Measurements from ENCODE around the gene UBTD2.
"Not testable (repeated sequence)": the region's sequence is repeated elsewhere in the genome, so short reads cannot be mapped to it uniquely, and the experiment has no call there.

UBTD2 gene

DNA sequence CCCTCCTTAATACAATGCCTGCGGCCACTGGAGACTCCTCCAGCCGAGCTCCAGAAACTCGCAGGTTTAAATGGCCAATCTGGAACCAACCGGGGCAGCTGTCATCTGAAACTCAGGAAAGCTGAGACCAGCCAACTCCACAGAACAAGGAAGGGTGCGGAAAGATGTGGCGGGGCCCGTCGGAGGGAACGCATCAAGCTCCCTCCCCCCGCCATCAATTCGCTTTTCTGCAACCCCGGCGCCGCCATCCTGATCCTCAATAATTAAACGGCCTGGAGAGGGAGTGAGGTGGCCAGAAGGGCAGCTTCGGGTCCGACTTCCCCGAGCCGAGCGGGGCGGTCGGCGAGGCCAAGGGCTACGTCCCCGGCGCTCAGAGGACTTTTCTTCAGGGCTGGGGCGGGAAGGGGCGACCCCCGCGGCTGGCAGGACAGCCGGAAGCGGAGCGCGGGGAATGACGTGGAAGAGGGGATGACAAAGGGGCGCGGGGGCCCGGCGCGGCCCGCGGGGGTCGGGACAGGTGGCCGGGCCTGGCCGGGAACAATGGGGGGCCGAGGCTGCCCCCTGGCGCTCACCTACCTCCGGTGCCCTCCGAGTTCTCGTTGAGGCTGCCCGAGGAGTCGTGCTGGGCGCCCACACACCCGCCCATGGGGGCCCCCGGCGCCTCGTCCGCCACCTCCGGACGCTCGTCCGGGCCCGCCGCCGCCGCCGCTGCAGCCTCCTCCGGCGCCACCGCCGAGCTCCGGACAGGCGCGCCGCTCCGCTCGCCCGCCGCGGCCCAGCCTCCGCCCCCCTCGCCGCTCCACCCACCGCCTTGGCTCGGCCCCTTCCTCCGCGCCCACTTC, at the start of gene UBTD2:
UBTD2 (minus strand) TSS at position 745 of the 842 bp plus-strand sequence; CDS start at position 646, 99 bp downstream.
- peak; percentile 45 to 58 for DNase-seq

- not testable (repeated sequence) for DNase-seq
These were observed 43.3 kb upstream of the UBTD2 start for GRCh38 chr5:172326901-172327300.

DNA sequence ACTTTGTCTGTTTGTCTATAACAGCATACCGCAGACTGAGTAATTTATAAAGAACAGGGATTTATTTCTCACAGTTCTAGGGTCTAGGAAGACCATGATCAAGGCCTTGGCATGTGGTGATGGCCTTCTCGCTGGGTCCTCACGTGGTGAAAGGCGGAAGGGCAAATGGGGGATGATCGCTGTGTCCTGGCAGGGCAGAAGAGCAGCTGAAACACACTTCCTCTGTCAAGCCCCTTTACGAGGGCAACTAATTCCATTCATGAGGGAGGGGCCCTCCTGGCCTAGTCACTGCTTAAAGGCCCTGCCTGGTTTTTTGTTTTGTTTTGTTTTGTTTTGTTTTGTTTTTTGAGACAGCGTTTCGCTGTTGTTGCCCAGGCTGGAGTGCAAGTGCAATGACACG, 41.9 kb upstream of the UBTD2 start:
- no peak for DNase-seq

DNA sequence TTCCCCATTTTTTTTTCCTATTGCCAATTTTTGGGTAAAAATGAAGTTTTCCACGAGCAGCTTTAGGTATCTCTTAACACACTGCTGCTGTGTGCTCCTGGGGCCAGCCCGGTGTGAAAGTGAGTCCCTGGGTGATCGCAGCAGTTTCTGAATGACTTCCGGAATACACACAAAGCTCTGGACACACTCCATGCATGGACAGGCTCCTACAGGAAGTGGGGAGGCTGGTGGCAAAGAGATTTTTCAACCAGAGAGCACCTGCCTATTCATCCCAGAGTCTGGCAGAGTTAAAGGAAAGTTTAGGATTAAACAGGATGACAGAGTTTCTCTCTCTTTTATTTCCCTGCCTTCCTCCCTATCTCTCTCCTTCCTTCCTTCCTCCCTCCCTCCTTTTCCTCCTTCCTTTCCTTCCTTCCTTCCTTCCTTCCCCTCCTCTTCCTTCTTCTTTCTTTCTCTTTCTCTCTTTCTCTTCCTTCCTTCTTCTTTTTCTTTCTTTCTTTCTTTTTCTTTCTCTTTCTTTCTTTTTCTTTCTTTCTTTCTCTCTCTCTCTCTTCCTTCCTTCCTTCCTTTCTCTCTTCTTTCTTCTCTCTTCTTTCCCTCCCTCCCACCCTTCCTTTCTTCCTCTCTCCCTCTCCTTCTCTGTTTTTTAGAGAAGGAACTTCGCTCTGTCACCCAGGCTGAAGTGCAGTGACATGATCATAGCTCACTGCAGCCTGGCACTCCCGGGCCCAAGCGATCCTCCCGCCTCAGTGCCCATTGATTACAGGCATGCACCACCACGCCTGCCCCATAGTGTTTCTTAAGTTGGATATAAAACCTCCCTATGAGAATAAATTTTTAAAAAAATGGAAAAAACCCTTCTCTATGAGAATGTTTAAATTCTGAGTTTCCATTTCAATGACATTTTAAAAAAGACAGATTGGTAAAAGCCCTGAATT, 38.7 kb upstream of the UBTD2 start:
- no peak for DNase-seq

DNA sequence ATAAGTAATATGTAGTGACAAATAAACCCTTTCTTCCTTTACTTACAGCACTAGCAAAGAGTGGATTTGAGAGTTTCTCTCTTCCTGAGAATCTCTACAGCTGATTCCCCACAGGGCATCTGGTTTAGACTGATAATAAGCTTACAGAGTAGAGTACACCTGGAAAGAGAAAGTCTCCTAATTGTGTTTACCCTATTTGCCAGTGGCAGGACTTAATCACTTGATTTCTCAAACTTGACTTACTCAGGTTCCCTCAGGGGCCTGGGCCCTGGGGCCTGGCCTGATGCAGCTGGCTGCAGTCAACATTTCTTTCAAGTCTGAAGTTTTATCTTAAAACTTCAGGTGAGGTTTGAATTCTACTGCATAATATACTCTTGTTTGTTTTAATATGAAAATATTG, 38.0 kb upstream of the UBTD2 start:
- no peak for DNase-seq

DNA sequence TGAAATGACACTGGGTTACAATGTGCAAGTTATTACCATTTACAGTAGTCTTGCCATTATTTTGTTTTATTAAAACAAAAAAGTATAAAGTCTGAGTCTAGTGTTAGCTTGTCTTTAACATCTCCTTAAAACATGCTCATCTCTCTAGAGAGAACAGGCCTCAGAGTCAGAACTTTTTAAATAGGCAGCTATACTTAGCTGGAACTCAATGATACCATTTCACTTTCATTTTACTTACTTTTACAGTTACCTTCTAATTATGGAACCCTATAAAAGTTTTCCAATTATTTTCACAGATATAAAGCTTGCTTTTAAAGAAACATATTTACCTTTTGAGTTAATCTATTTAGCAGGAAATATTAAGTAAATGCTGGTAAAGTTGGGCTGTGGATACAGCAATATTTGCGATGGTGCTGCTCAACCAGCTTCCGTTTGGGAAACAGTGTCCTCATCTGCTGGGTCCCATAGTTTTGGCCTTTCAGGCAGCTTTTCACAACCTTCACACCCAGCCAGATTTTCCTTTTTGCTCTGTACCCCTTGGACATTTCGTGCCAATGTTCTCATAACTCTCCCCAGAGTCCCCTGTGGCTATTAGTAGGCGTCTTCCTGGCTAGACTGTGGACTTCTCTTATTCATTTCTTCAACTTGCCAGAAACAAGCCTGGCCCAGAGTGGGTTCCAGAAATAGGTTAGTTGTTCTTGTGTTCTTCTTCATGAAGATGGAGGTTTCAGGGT, 36.3 kb upstream of the UBTD2 start:
- DNase-seq, result no peak

DNA sequence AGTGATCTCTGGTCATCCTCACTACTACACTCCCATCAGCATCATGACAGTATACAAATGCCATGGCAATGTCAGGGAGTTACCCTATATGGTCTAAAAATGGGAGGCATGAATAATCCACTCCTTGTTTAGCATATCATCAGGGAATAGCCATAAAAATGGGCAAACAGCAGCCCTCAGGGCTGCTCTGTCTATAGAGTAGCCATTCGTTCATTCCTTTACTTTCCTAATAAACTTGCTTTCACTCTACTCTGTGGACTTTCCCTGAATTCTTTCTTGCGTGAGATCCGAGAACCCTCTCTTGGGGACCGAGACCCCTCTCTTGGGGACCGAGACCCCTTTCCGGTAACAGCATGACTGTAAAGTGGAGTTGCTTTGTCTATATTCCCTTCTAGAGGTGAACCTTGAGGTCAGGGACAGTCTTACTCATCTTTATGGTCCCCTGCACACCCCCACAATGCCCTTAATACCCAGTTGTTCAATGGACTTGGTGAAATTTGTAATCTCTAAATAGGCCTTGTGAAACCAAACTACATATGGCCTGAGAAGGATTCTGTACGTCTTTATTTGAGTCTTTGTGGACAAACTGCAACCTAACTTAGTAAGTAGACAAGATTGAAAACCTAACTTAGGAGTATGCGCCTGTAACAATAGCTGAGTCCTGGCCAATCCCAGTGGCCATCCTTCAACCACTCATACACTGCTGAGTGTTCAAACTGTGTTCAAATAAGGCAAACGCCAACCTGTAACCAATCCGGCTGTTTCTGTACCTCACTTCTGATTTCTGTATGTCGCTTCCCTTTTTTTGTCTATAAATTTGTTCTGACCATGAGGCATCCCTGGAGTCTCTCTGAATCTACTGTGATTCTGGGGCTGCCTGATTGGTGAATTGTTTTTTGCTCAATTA, 32.3 kb upstream of the UBTD2 start:
- no peak for DNase-seq

DNA sequence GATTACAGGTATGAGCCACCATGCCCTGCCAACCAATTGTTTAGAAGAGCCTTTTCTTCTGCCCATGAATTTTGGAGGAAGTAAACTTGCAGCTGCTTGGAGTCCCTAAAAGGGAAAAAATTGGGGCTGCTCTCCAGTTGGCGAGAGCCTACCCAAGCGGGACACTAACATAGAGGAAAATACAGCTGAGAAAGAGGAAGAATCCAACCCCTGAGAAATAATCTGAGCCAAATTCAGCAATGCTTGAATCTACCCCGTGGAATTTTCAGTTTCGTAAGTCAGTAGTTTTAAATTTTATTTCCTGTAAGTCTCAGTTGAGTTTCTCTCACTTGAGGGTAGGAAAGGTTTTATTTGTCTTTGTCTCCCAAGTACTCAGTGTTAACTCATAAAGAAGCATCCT, 30.4 kb upstream of the UBTD2 start:
- DNase-seq, result no peak

DNA sequence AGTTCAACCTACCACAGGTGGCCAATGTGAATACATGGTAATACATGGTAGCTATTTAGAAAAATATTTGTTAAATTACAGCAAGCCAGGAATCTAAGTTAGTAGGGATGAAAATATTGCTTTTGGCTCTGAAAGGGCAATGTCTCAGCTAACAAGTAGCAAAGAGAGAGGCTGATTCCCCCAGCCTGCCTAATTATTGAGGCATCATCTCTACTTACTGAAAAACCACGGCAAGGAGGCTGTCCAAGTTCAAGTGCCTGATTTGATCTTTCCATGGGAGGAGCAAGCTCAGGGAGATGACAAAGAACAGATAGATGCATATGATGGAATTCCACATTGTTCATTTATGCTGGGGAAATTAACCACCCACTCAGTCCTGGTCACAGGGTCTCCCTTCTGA, 28.7 kb upstream of the UBTD2 start:
- no peak for DNase-seq

- DNase-seq, result no peak
These were observed 28.0 kb upstream of the UBTD2 start for GRCh38 chr5:172311605-172312004.

DNA sequence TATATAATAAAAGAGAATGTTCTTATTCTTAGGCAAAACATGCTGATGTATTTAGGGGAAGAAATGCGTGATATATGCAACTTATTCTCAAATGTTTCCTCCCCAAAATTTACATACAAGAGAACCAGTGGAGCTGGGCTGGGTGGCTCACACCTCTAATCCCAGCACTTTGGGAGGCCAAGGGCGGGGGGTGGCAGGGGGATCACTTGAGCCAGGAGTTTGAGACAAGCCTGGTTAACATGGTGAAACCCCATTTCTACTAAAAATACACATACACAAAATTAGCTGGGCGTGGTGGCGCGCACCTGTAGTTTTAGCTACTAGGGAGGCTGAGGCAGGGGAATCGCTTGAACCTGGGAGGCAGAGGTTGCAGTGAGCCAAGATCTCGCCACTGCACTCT, 27.5 kb upstream of the UBTD2 start:
- DNase-seq, result no peak

GRCh38 chr5:172305380-172305779, 21.8 kb upstream of the UBTD2 start:
- DNase-seq, result no peak

GRCh38 chr5:172303572-172304335, 20.2 kb upstream of the UBTD2 start:
- DNase-seq, result no peak

DNA sequence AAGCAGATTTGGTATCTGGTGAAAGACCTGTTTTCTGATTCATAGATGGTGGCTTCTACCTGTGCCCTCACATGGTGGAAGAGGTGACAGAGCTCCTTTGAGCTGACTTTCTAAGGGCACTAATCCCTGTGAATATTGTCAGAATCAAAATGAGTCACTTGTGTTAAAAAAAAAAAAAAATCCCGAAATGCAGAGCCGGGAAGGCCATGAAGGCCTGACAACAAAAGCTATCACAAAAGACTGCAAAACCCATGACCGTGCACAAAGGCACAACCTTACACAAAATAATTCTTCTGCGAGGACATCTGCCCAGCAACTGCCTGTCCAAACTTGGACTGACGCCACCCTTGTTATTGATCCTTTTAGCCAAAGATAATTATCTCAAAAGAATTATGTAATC, 19.6 kb upstream of the UBTD2 start:
- no peak for DNase-seq

DNA sequence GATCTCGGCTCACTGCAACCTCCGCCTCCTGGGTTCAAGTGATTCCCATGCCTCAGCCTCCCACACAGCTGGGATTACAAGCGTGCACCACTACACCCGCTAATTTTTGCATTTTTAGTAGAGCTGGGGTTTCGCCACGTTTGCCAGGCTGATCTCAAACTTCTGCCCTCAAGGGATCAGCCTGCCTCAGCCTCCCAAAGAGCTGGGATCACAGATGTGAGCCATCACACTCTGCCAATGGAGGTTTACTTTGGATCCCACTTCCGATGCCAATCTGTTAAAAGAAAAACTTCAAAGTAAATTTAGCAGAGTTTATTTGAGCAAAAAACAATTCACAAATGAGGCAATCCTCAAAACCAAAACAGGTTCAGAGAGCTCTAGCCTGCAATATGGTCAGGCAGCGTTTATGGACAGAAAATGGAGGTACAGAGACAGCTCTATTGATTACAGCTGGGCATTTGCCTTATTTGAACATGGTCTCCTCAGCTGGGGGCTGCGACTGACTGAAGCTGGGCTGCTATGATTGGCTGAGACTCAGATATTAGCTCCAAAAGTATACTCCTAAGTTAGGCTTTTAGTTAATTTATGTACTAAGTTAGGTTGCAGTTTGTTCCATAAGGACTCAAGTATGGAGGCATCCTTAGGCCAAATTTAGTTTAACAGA, 18.6 kb upstream of the UBTD2 start:
- DNase-seq, result no peak

DNA sequence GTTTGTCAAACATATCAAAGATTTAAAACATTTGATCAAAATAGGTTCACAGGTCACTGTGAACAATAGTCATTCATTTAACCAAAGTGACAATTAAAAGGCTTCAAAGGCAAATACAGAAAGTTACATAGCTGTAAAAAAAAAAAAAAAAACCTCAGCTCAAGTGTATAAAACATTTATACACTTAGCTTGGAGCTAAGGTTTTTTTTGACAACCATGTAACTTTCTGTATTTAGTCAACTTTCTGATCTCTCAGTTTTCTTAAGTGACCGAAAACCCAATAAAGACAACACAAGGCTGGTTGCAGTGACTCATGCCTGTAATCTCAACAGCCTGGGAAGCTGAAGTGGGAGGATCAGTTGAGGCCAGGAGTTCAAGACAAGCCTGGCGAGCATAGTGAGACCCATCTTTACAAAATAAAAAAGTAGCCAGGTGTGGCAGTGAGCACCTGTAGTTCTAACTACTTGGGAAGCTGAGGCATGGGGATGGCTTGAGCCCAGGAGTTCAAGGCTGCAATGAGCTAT, 16.4 kb upstream of the UBTD2 start:
- no peak for DNase-seq

- no peak for DNase-seq
These were observed 11.3 kb upstream of the UBTD2 start for GRCh38 chr5:172294831-172295230.

DNA sequence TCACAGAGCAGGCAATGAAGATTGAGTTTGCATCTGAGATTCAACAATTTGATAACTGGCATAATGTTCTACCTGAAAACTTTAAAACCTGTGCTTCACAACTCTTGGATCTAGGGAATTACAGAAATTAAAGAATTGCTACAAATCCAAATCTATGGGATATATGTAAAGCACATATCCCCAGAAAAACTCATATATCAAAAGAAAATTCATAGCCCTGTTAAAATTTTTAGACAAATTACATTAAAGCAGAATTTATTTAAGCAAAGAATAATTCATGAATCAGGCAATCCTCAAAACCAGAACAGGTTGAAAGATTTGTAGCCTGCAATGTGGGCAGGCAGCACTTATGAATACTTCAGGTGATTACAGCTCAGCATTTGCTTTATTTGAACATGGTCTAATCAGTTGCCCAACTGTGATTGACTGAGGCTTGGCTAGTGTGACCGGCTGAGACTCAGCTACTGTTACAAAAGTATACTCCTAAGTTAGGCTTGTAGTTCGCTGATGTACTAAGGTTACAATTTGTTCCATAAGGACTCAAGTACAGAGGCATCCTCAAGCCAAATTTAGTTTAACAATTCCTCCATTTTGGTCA, 10.3 kb upstream of the UBTD2 start:
- no peak for DNase-seq

DNA sequence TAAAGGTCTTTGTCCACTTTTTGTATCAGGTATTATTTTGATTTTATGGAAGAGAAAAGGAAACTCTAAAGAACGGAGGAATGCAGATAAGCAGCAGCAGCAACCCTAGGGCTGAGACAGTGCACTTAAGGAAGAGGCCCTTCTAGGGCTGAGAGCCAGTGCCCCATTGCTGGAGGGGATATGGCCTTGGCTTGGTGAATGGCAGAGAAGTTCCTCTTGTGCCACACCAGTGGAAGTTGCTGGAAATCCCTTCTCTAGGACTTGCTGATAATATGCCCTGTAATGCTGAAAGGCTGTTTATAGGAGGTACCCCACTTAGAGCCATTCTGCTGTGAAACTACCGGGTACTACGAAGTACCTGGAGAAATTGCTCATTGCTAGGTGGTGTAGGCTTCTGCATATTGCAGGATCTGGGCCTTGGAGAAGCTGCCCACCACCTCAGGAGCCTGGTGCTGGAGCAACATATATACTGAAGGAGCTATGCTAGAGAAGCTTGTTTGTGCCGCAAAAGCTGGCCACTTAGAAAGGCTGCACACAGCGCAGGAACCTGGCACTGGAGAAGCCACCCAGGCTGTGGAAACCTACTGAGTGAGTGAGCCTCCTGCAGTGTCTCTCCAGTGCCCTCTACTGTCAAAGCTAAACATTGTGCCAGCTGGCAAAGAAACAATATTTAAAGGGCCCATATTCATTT, 9.6 kb upstream of the UBTD2 start:
- peak; percentile 33 to 78 for DNase-seq
